Dermis blood vessel endothelial cell (primary cell): ENCODE measurements around the gene SLX4IP. TPM values are rescaled to one million over a fixed set of nuclear protein-coding genes. Genes with fewer than 3 reads are reported as not detected.

Experiments used
- DNase-seq: peaks from one replicate; pipeline ENCODE4 v3.0.0; 2010
- total RNA-seq: library from RNA; depleted of rRNA; stranded (reverse); fragments of >200 nt; gene quantifications from 2 replicates; pipeline ENCODE4 v1.2.3, GENCODE V29; 2014

Gene SLX4IP
- total RNA-seq, 1 donor from 2014 or later: 3.2 TPM

DNA sequence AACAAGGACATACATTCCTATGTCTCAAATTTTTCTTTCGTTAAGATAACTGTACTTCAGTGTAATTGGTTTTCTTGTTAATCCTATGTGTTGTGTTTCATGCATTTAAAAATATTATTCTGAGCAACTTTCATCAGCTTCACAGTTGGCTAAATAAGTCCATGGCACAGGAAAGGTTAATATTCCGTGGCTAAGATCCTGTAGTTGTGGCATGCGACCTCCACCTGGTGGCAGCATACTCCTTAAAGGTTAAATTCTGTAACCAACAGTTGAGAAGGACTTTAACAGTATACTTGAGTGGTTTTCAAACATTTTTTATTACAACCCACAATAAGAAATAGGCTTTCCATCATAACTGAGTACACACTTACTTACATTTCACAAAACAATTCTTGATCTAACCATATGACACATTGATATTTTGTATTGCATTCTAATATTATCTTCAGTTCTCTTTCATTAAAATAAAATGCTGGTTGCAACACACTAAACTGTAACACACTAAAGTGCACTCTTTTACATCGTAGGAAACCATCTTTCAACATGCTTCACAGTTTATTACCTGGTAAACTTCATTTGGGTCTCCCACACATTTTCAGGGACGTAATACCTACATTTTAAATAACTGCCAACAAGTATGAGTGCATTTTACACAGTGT is 118.3 kb downstream of the SLX4IP start:
- peak; percentile 87 for DNase-seq

DNA sequence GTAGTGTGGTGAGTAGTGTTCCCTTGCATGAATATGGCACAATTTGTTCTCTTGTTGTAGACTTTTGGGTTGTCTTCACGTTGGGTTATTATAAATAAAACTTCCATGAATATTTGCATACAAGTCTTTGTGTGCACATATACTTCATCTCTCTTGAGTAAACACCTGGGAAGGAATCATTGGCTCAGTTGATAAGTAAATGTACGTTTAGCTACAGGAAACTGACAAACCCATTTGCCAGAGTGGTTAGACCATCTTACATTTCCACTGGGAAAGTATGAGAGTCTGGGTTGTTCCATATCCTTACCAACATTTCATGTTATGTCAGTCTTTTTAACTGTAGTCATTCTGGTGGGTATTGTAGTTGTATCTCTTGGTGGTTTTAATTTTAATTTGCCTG is 119.2 kb downstream of the SLX4IP start:
- DNase-seq: no peak

DNA sequence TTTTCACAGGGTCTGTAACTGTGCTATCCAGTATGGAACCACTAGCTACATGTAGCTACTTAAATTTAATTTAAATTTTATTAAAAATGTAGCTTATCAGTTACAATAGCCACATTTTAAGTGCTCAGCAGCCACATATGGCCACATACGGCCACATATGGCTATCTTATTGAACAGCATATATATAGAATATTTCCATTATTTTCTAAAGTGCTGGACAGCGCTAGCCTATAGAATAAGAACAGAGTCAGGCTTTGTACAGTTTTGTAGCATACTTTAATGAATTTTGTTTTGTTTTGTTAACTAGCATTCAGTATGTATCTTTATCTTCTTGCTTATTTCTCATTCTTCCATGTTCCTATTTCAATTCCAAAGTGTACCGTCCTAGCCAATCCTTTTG is 120.3 kb downstream of the SLX4IP start:
- DNase-seq: no peak

DNA sequence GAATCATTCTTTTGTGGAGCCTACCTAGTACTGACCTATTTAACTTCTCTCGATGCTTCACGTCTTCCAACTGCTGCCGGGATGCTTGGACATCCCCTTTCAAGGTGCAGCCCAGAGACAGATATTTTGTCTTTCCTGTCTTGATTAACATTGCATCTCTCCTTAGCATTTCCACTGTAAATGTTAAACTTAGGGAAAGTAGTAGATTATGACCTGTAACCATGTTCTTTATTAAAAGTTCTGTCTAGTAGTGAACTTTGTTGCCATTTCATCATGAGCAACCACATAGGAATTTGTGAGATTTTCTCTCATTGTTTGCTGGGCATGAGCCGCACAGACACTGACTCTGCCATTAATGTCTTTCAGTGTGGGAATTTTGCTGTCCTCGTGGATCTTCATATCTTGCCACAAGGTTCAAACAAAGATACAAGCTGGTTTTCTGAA is 120.8 kb downstream of the SLX4IP start:
- peak; percentile 67 for DNase-seq

DNA sequence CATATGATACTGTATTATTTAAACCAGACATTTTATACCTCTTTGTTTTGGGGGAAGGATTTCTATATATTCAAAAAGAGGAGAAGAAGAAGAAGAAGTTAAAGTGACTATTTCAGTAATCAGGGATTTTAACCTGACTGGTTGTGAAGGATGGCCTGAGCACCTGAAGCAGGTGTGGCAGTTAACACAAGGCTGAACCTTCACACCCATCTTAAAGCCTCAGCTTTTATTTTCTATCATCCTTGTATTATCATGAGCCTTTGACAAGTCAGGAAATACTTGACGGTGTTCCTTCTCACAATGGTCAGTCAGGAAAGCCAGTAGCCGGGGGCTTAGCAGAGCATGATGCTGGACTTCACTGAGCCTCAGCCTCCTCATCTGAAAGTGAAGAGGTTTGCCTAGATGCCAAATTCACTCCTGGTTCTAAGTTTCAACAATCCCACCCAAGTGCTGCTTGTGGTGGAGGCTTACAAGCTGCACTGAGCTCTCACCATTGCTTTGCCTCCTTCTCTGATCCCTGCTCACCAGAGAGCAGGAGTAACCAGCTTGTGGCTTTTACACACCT is 121.5 kb downstream of the SLX4IP start:
- DNase-seq: peak; percentile 44

DNA sequence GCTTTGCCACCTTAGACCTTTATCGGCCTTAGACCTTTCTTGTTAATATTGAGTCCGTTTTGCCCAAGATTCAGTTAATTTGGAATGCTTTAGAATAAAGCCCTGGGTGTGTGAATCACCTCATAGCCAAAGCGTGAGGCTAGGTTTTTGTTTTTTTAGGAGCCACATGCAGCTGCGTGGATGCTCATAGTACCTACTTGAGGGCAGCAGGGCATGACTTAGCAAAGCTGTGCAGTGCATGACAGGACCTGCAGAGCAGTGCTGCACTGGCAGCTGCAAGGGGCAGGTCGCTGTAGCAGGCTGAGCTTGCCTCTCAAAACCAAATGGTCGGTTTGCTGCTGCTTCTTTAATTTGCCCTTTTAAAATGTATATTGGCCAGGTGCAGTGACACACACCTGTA is 122.6 kb downstream of the SLX4IP start:
- DNase-seq: no peak

DNA sequence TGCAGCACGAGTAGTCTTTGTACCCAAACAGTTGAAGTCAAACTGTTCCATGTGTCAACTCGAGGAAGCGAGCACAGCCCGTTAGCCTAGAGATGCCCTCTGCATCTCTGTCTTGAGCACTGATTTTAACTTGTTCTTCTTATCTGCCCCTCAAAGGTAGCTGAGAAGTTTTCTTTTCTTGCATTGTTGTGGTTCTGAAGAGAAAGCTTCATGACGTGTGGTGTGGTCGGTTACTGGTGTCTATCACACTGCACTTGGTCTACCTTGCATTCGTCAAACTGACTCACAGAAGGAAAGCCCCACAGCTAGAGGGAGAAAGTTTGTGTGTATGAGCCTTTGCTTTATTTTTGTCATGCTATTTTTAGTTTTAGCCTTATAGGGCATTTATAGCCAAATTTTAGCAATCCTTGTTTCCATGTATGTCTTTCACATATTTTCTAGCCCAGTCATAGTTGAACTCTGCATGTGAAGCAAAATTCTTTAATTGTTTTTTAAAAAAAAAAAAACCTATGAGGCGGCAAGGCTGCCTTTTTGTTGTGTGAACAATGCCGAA is 123.6 kb downstream of the SLX4IP start:
- peak; percentile 54 for DNase-seq

DNA sequence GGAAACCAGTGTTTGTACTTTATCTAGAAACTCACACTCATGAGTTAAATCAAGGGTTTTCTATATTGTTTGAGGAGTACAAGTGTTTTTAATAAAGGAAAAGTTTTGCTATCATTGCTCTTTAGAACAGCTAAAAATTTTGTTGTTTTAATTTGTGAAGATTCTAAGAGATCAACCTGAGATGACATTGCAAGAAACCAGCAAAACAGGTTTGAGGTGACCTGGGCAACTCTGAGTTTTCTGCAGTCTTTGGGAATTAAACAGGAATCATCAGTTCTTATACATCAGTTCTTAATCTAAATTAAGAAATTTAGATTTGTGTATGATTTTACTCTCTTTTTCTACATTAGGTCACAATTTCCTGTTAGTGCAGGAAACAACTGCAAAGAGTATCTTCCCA is 124.2 kb downstream of the SLX4IP start:
- DNase-seq: no peak

DNA sequence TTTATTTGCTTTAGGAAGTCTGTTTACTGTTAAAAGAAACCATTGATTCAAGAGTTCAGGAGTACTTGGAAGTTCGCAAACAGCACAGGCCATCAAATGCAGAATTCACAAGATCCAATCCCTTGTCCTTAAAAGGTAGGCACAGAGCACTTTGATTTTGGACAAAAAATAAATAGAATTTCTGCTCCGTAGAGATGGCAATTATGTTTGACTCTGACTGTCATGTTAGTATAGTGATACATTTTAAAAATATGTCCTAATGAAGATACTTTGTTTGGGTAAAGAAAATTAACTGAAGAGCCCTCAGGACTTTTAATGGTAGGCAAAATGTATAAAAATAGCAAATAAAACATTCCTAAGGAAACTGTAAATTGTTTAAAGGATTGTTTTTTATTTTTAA is 125.6 kb downstream of the SLX4IP start:
- DNase-seq: no peak

DNA sequence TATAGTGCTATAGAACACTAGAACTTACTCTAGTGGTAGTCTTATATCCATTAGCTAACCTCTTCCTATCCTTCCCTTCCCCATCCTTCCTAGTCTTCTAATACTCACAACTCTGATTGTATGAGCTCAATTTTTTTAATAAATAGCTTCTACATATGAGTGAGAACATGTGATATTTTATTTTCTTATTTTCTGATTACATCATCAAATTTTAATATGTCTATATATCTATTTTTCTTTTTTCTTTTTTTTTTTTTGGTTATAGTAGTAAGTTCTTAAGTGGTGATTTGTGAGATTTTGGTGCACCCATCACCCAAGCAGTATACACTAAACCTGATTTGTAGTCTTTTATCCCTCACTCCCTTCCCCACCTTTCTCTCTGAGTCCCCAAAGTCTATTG is 126.2 kb downstream of the SLX4IP start:
- no peak for DNase-seq

DNA sequence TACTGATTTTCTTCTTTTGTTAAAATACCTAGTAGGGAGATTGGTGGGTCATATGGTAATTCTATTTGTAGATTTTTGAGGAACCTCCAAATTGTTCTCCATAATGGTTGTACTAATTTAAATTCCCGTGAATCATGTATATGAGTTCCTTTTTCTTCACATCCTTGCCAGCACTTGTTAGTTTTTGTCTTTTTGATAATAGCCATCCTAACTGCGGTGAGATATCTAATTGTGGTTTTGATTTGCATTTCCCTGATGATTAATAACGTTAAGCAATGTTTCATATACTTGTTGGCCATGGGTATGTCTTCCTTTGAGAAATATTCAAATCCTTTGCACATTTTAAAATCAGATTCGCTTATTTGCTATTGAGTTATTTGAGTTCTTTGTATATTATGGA is 127.8 kb downstream of the SLX4IP start:
- no peak for DNase-seq

DNA sequence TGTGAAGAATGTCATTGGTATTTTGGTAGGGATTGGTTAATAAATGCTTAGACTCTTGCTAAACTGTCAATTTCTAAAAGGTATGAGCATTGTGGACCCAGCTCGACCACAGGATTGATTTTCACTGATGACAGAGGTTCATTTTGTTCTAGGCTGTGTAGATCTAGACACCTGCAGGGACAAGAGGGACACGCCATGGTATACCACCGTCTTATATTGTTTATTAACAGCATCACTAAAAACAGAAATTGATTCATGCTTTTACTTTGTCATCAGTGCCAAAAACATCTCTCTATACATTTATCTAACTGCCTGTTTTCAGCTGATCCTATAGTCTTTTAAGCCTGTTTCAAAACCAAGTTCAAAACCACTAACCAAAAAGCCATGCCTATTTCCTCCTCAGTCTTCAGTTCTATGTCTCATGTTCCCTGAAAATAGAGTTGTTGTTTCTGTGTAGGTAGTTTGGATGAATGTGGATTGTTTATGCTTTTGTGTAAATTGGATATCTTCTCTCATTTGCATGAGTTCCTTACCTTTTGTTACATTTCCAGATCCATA is 128.9 kb downstream of the SLX4IP start:
- no peak for DNase-seq

DNA sequence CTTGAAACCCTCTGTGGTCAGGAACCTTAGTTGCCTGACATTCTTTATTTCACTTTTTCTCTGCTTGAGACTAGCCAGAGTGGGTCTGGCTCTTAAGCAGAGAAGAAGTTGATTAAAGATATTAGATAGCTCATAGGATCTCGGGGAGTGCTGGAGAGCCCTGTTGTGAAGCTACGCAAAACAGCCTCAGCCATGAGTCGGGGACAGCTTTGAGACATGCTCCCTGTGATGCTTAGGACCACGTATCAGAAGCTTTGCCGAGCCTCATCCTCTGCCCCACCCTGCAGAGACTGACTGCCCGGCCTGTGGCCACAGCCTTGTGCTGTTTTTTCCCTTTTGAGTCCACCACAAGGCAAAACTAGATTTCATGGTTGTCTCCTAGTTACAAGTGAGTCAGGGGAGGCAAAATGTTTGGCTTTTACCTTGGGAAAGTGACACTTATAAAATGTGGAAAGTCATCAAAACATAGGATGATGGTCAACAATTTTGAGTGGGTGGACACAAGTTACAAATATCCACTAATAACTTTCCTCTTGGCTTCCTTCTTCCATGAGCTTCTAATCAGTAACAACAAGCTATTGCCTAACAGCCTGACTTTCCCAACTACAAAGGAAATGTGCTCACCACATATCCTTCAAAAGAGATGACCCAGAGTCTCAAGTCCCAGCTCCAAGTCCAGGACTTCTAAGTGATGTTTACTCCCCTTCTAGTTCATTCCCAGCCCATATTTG is 130.3 kb downstream of the SLX4IP start:
- DNase-seq: peak; percentile 74

DNA sequence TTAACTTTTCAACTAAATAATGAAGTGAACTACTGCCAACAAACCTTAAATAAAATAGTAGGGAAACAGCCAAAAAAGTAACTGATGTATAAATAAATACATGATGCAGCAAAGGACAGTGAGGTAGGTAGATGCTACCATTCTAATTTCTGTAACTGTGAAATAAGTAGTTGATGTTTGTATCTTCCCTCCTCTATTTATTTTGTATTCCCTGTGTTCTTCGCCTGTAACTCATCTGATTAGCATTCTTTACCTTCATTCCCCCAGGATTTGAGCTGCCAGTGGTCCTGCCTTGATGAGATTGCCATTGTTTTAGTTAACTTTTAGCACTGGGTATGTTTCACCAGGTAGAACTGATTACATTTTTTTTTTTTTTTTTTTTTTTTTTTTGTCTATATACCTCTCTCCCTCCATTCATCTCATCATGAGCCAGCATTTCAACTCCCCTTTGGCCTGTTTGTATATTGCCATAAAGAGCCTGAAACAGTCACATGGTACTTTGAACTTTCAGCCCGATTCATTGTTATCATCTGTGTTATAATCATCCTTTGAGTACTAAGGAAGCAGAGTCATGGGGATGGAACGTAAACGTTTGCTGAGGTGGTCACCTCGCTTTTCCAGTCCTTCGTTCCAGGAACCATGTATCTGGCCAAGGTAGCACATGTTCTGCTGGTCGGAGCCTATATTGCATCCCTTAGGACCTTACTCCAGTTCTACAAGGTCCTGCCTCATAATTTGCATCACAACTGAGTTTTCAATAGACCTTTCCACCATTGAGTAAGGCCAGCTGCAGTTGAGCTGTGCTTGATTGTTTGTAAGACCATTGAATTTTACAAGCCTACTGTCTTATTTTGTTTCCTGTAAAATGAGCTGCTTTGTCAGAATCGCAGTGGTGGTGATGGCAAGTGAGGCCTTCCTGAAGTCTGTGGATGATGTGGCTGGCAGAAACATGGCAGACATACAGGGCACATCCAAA is 131.1 kb downstream of the SLX4IP start:
- peak; percentile 65 for DNase-seq

DNA sequence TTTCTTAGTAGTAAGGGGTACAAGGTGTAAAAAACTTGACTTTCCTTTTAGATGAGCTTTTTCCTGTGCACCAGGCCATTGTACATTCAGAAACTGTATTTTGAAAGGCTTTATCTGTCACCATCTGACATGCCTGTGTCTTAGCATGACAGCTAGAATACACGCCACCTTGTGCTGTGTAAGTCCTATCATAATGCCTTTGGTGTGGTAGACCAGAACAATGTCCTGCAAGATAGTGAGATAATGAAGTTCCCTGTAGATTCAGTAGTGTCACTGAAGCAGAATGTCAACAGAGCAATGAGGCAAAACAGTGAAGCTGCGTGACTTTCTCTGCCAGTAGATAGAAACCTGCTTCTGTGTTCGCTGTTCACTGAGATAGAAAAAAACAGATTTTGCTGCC is 132.9 kb downstream of the SLX4IP start:
- DNase-seq: no peak

DNA sequence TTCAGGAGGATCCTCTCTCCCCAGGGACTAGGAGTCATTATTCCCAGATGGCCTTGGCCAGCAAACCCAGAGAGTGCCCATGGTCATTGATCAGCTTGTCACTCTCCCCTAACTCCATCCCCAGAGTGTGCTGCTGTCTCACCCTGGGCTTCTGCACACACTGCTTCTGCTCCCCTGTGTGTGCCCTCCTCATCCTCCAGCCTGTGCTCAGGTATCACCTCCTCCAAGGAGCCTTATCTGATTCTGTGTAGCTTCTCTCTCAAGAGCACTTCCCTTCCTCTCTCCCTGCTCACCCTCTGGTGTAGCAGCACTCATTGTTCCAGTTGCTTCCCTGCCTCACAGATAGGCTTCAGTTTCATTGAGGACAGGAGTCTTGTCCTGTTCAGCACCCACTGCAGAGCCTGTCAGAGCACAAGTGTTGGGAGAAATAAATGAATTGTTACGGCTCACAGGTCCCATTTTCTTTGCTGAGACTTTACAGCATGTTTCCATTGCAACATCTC is 136.3 kb downstream of the SLX4IP start:
- DNase-seq: no peak

DNA sequence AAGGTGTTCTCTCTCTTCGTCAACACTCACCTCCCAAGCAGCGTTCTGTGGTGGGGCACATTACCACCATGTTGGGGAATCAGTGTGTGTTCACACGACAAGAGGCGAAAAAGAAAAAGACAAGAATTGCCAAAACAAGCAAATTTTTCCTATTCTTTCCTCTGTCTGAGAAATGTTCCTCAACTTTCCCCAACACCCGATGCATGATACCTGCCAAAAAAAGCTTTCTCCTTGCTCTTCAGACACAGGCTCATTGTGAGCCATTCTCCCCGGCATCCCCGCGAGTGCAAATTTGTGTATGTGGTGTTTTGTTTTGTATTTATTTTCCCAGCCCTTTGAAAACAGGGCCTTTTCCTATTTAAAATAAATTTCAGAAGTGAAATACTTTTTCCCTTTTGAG is 137.7 kb downstream of the SLX4IP start:
- DNase-seq: no peak

DNA sequence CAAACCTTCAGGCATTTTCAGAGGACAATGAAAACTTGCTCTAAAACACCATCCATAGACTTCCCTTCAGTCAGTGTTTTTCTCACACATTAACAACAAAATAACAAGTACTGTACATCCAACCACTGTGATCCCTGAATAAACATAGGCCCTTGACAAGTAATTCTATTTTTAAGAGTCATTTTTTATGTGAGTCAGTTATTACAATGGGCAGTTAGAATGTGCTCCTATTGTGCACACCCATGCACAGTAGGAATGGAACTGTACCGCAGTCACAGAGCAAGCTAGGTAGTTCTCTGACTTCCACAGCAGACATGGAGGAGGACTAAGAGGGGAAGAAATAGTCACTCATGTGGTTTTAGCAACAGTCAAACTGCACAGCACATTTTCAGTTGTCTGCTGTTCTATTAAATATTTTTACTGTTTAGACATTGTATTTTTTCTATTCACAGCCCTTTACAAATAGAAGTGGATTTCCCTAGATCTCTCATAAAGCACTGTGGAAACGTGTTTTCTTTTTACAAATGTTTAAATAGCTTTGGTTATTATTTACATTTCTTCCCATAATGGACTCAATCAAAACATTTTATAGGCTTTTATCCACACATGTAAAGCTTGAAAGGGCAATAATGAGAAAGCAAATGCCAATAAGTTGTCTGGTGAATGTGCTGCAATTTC is 138.3 kb downstream of the SLX4IP start:
- peak; percentile 46 for DNase-seq

DNA sequence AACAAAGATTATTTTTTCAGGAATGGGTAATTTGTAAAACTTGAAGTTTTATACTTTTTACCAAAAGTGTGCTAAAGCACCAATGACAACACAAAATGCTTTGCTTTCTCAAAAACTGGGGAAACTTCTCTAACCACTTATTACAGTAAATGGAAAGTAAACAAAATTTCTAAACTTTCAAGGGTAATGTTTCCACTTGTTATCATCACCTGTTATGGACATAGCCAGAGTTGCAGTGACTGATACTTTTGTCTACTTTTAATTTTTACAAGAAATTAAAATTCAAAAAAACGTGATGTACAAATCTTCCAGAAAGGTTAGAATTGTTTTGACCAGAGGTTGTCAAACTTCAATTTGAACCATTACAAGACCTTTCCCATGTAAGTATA is 138.8 kb downstream of the SLX4IP start:
- DNase-seq: no peak

DNA sequence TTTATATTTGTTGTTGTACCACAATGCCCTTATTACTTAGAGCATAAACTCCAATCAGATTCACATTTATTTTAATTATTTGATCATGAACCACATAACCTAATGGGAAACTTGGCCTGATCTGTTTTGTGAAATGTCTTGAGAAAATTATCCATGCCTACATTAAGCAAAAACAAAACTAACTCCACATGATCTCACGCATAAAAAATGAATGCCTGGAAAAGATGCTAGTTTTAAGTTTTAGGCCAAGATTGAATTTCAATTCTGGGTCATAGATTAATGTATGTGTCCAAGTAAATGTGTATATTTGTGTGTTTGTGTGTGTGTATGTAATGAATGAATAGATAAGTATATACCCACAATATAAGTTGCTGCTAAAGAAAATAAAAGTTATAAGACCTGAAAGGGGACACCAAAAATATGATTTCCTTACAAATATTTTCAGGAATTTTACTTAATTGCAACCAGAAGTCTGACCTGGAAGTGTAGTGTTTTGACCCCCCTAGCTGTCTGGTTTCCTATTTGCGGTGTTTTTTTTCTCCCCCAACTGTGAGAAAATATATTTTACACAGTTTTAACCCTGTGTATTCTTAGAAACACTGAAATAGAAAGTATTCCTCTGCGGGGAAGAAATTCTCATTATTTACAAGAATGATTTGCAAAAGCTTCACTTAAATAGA is 141.4 kb downstream of the SLX4IP start:
- DNase-seq: no peak

DNA sequence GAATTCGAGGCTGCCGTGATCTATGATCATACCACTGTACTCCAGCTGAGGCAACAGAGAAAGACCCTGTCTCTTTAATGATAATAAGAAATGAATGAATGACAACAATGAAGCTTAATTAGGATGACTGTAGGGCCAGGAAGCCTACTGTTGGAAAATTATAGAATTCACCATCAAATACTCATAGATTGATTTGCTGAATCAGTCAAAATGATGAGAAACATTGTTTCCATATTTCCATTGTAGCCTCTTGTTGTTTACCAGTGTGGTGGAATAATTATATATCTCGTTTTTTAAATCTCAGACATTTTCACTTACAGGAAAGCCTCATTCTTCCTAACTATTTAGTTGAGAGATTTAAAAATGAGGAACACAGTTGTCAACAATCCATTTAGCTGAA is 142.5 kb downstream of the SLX4IP start:
- DNase-seq: no peak
